PC-3 (cell line): Measurements from ENCODE around the gene NSDHL. TPM values are rescaled to one million over a fixed set of nuclear protein-coding genes. Genes with fewer than 3 reads are reported as not detected.

Experiments
- ATAC-seq: fragments of 200-7000 bp; cut with Tn5 transposase; 2 replicates; pipeline ENCODE4 v1.9.1; 2020; ENCODE audit warnings: mild to moderate bottlenecking, moderate library complexity
- BruUV-seq: library from RNA; stranded (reverse); fragments of 400-500 nt; replicated peaks from 2 replicates; lab custom pipeline; 2021; lab: Mats Ljungman, UMichigan
- CTCF ChIA-PET: fragments of 300-600 bp; sonication (Branson Sonifier 250); formaldehyde crosslinking; loops from one replicate; lab custom pipeline; 2022; ENCODE audit warnings: antibody characterized with exemption; lab: Charles Lee
- POLR2A ChIA-PET: fragments of 300-600 bp; sonication (Branson Sonifier 250); formaldehyde crosslinking; loops from one replicate; lab custom pipeline; 2022; ENCODE audit warnings: antibody characterized with exemption; ENCODE audit not compliant: unreplicated experiment; lab: Charles Lee
- DNase-seq: peaks from one replicate; pipeline ENCODE4 v3.0.0-alpha.2; 2015
- H2AFZ ChIP-seq: fragments of 300-600 bp; sonication (generic); 2 replicates; pipeline ENCODE4 v1.6.0; 2016; ENCODE audit warnings: antibody characterized with exemption, low read length
- H3F3A ChIP-seq: fragments of 300-600 bp; sonication (generic); one replicate; pipeline ENCODE4 v1.6.0; 2017; ENCODE audit warnings: antibody characterized with exemption, low read length, control low read depth, mild to moderate bottlenecking; ENCODE audit not compliant: unreplicated experiment
- H3K27ac ChIP-seq: fragments of 300-600 bp; sonication (generic); 2 replicates; pipeline ENCODE4 v1.5.1; 2016; ENCODE audit warnings: mild to moderate bottlenecking, low read length
- H3K27me3 ChIP-seq: fragments of 300-600 bp; sonication (generic); 2 replicates; pipeline ENCODE4 v1.6.1; 2016; ENCODE audit warnings: low read length, mixed read lengths
- H3K36me3 ChIP-seq: fragments of 300-600 bp; sonication (generic); 2 replicates; pipeline ENCODE4 v1.6.1; 2016; ENCODE audit warnings: low read depth, mixed run types, low read length, mixed read lengths
- H3K4me1 ChIP-seq: fragments of 300-600 bp; sonication (generic); 2 replicates; pipeline ENCODE4 v1.5.1; 2016; ENCODE audit warnings: low read length; ENCODE audit not compliant: insufficient read depth
- H3K4me2 ChIP-seq: fragments of 300-600 bp; sonication (generic); 2 replicates; pipeline ENCODE4 v1.6.0; 2016; ENCODE audit warnings: low read length
- H3K4me3 ChIP-seq: fragments of 300-600 bp; sonication (generic); 2 replicates; pipeline ENCODE4 v1.5.1; 2016; ENCODE audit warnings: mild to moderate bottlenecking, low read length, mixed read lengths
- H3K79me2 ChIP-seq: fragments of 300-600 bp; sonication (generic); 2 replicates; pipeline ENCODE4 v1.6.1; 2017; ENCODE audit warnings: low read length, mixed read lengths
- H3K9ac ChIP-seq: fragments of 300-600 bp; sonication (generic); 2 replicates; pipeline ENCODE4 v1.6.0; 2016; ENCODE audit warnings: mild to moderate bottlenecking, low read length
- H3K9me2 ChIP-seq: fragments of 300-600 bp; sonication (generic); replicated peaks from 2 replicates; pipeline ENCODE4 v1.6.1; 2016; ENCODE audit warnings: mixed run types, low read length, mixed read lengths
- H3K9me3 ChIP-seq: fragments of 300-600 bp; sonication (generic); 2 replicates; pipeline ENCODE4 v1.6.1; 2016; ENCODE audit warnings: low read length, mixed read lengths
- H4K20me1 ChIP-seq: fragments of 300-600 bp; sonication (generic); 2 replicates; pipeline ENCODE4 v1.6.1; 2016; ENCODE audit warnings: low read length, mixed read lengths
- CTCF ChIP-seq: fragments of 300-600 bp; sonication (generic); conservative IDR thresholded peaks from 2 replicates; pipeline ENCODE4 v1.5.1; 2017; ENCODE audit warnings: antibody characterized with exemption, low read depth, mild to moderate bottlenecking, low read length
- EZH2 ChIP-seq: fragments of 300-600 bp; sonication (generic); IDR thresholded peaks from one replicate; pipeline ENCODE4 v1.6.1; 2017; ENCODE audit warnings: antibody characterized with exemption, mild to moderate bottlenecking, low read length; ENCODE audit not compliant: unreplicated experiment
- EZH2phosphoT487 ChIP-seq: fragments of 300-600 bp; sonication (generic); IDR thresholded peaks from 2 replicates; pipeline ENCODE4 v1.6.1; 2018; ENCODE audit warnings: mild to moderate bottlenecking, antibody characterized with exemption, low read length, borderline replicate concordance
- intact Hi-C: fragments of 100-400 bp; cut with micrococcal nuclease; formaldehyde crosslinking; loops from 2 replicates; pipeline ENCODE4 v1.9.0; 2023
- total RNA-seq: library from RNA; depleted of rRNA; stranded (reverse); fragments of >200 nt; gene quantifications from 2 replicates; pipeline ENCODE4 v1.2.3, GENCODE V29; 2014

The NSDHL gene
- total RNA-seq, 1 experiment from 2014 or later, result 33.7 TPM

GRCh38 chrX:152893980-152894610 is 63.2 kb downstream of the NSDHL start:
- ChIA-PET POLR2A (no interaction called here), CTCF (no interaction called here)
- DNase-seq, result peak; percentile 60
- peak overlapping the region; percentile 100 for H3K27ac ChIP-seq
- peaks cover 6% of the 10 kb centered on the region; the same call in 1 of the 2 replicates for H4K20me1 ChIP-seq
- peak overlapping the region; percentile 81 for H3K4me2 ChIP-seq
- no peak overlapping the region for H2AFZ ChIP-seq
- BruUV-seq, result no TSS peak
- H3F3A ChIP-seq, result peaks cover 6% of the 10 kb centered on the region
- peak overlapping the region; percentile 91 for H3K9ac ChIP-seq
- no peaks in the 10 kb centered on the region for H3K36me3 ChIP-seq
- no peaks in the 10 kb centered on the region for H3K9me2 ChIP-seq
- H3K9me3 ChIP-seq, result no peaks in the 10 kb centered on the region
- no peaks in the 10 kb centered on the region for H3K27me3 ChIP-seq
- H3K4me3 ChIP-seq, result no peak overlapping the region
- peaks cover 52% of the 10 kb centered on the region for H3K4me1 ChIP-seq
- peaks cover 15% of the 10 kb centered on the region for H3K79me2 ChIP-seq
- intact Hi-C loops, result no loop called here
- no peak for TF ChIP-seq EZH2
- TF ChIP-seq CTCF, result no peak
- no peak for TF ChIP-seq EZH2phosphoT487
- no peak for ATAC-seq

- no peaks in the 10 kb centered on the region for H3K36me3 ChIP-seq
- H3K4me1 ChIP-seq, result peaks cover 62% of the 10 kb centered on the region
- H3K27me3 ChIP-seq, result no peaks in the 10 kb centered on the region
- peaks cover 6% of the 10 kb centered on the region for H3F3A ChIP-seq
- H3K4me3 ChIP-seq, result peak overlapping the region; percentile 44; the same call in 1 of the 2 replicates
- H3K79me2 ChIP-seq, result peaks cover 25% of the 10 kb centered on the region
- ChIA-PET POLR2A (no interaction called here), CTCF (interaction anchor here (0.6 kb wide), 1 partner anchor 31 kb away, joined by 3 read pairs; no protein-coding TSS in a partner anchor)
- no peaks in the 10 kb centered on the region for H3K9me2 ChIP-seq
- no TSS peak for BruUV-seq
- H2AFZ ChIP-seq, result no peak overlapping the region
- ATAC-seq, result no peak
- H3K27ac ChIP-seq, result peak overlapping the region; percentile 100
- TF ChIP-seq CTCF (no peak; the same call in 1 of the 2 replicates), EZH2 (no peak)
- peak overlapping the region; percentile 81 for H3K4me2 ChIP-seq
- no peak for DNase-seq
- intact Hi-C loops, result no loop called here
- no peaks in the 10 kb centered on the region for H3K9me3 ChIP-seq
- peaks cover 10% of the 10 kb centered on the region for H4K20me1 ChIP-seq
- peak overlapping the region; percentile 91 for H3K9ac ChIP-seq
These were observed 64.3 kb downstream of the NSDHL start for GRCh38 chrX:152895121-152895520.
